ENCODE measurements around the gene DBNDD1. TPM values are rescaled to one million over a fixed set of nuclear protein-coding genes. Genes with fewer than 3 reads are reported as not detected.

The DBNDD1 gene
- total RNA-seq, 2 donors from 2014 or later = 8.7 to 19.9 TPM

DNA sequence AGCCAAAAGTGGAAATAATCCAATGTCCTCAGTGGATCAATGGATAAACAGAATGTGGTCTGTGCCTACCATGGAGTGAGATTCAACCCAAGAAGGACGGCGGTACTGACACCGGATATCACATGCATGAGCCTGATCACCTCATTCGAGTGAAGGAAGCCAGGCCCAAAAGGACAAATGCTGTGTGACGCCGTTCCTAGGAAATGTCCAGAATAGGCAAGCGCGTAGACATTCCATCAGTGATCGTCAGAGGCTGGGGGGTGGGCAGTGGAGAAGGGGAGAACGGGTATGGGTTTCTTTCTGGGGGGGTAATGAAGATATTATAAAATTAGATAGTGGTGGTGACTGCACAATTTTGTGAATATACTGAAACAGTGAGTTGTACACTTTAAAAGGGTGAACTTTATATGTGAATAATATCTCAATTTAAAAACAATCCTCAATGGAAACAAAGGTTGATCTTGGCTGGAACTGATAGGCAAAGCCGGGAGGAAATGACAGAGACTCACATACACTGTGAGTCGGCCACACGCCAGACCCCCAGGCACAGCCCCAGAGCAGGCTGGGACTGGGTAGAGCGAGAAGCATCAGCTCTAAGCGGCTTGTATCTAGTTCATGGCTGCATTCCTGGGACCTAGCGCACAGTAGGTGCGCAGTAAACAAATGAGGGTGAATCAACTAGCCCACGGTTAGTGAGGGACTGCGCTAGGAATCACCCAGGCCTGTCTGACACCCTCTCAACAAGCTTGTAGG, 3.5 kb downstream of the DBNDD1 start:
- Histone ChIP-seq H3K27ac (no peak overlapping the region), H3K9me3 (no peaks in the 10 kb centered on the region), H3K27me3 (replicated peaks; ENCODE audit: insufficient read depth) (no peaks in the 10 kb centered on the region), H3K4me1 (ENCODE audit: control insufficient read depth in 1 of 2, low read depth in 2 of 2) (peaks cover 6 to 21% of the 10 kb centered on the region in 2 donors), H3K4me3 (no peak overlapping the region), H3K36me3 (no peaks in the 10 kb centered on the region)
- TF ChIP-seq, protein P1, sequence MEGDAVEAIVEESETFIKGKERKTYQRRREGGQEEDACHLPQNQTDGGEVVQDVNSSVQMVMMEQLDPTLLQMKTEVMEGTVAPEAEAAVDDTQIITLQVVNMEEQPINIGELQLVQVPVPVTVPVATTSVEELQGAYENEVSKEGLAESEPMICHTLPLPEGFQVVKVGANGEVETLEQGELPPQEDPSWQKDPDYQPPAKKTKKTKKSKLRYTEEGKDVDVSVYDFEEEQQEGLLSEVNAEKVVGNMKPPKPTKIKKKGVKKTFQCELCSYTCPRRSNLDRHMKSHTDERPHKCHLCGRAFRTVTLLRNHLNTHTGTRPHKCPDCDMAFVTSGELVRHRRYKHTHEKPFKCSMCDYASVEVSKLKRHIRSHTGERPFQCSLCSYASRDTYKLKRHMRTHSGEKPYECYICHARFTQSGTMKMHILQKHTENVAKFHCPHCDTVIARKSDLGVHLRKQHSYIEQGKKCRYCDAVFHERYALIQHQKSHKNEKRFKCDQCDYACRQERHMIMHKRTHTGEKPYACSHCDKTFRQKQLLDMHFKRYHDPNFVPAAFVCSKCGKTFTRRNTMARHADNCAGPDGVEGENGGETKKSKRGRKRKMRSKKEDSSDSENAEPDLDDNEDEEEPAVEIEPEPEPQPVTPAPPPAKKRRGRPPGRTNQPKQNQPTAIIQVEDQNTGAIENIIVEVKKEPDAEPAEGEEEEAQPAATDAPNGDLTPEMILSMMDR (IDR thresholded peaks at IDR 0.05) = no peak
- DNase-seq (ENCODE audit: low spot score) = no peak
- no peak for ATAC-seq (ENCODE audit: insufficient number of reproducible peaks, low FRiP score, low read depth)

- no peaks in the 10 kb centered on the region for H3K27me3 ChIP-seq (replicated peaks; ENCODE audit: insufficient read depth)
- TF ChIP-seq, protein P1 (IDR thresholded peaks at IDR 0.05) = no peak
- ATAC-seq (ENCODE audit: insufficient number of reproducible peaks, low FRiP score, low read depth) (no peak), DNase-seq (ENCODE audit: low spot score) (no peak)
- H3K27ac ChIP-seq = no peak overlapping the region
- no peaks in the 10 kb centered on the region for H3K9me3 ChIP-seq
- no peaks in the 10 kb centered on the region for H3K36me3 ChIP-seq
- H3K4me3 ChIP-seq = no peak overlapping the region
- H3K4me1 ChIP-seq (ENCODE audit: control insufficient read depth in 1 of 2, low read depth in 2 of 2) = peaks cover 0 to 9% of the 10 kb centered on the region in 2 donors
These were observed 6.1 kb downstream of the DBNDD1 start for GRCh38 chr16:90012991-90013745.

DNA sequence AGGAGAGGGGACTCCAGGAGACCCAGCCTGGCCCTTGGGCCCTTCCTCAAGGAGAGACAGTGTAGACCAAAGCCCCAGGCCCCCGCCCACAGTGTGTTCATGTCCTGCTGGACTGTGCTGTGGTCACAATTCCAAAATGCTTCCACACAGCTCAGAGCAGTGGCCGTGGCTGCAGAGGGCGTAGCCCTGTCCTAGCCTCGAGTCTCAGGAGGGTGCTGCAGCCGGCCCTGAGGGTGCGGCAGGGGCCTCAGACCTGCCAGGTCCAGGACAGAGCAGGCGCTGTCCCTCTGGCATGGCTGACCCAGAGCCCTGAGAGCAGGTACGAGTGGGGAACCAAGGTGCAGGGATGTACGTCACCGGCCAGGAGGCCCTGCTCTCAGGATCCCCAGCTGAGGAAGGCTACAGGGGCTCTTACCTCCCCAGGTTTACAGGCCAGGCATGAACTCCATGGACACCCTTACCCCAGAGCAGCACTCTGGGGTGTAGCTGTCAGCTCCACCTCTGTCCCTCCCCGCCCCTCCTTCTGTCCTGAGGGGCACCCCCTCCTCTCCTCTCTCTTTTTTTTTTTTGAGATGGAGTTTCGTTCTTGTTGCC, 7.3 kb downstream of the DBNDD1 start:
- TF ChIP-seq, protein P1 (IDR thresholded peaks at IDR 0.05) = no peak
- no peaks in the 10 kb centered on the region for H3K9me3 ChIP-seq
- H3K36me3 ChIP-seq = no peaks in the 10 kb centered on the region
- no peak overlapping the region for H3K27ac ChIP-seq
- no peaks in the 10 kb centered on the region for H3K27me3 ChIP-seq (replicated peaks; ENCODE audit: insufficient read depth)
- no peak for DNase-seq (ENCODE audit: low spot score)
- peaks cover 0 to 9% of the 10 kb centered on the region in 2 donors for H3K4me1 ChIP-seq (ENCODE audit: control insufficient read depth in 1 of 2, low read depth in 2 of 2)
- no peak for ATAC-seq (ENCODE audit: insufficient number of reproducible peaks, low FRiP score, low read depth)
- no peak overlapping the region for H3K4me3 ChIP-seq

DNA sequence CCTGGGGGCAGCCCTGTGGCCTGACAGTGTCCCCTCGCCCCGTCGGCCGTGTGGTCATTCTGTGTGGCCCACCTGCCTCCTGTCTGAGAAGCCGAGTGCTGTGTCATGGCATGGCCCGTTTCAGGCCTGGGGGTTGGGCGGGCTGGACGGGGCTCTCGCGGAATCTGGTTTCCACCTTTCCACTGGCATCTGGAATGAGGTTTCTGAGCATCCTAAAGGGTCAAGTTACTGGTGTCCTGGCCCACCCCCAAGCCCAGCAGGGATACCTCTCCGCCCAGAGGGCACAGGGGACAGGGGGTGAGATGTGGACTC, 7.8 kb downstream of the DBNDD1 start:
- ATAC-seq (ENCODE audit: insufficient number of reproducible peaks, low FRiP score, low read depth) = no peak

More for the DNA sequence above, 7.8 kb downstream of the DBNDD1 start:
- Histone ChIP-seq H3K4me1 (ENCODE audit: control insufficient read depth in 1 of 2, low read depth in 2 of 2) (peaks cover 0 to 7% of the 10 kb centered on the region in 2 donors), H3K27ac (no peak overlapping the region), H3K27me3 (replicated peaks; ENCODE audit: insufficient read depth) (no peaks in the 10 kb centered on the region), H3K36me3 (no peaks in the 10 kb centered on the region), H3K4me3 (no peak overlapping the region), H3K9me3 (no peaks in the 10 kb centered on the region)
- DNase-seq (ENCODE audit: low spot score) = no peak
- TF ChIP-seq, protein P1 (IDR thresholded peaks at IDR 0.05) = no peak

Measured in thoracic aorta (tissue), 2 donors.